ENCODE measurements around the gene CPSF4L. TPM values are rescaled to one million over a fixed set of nuclear protein-coding genes. Genes with fewer than 3 reads are reported as not detected.
A peak's percentile ranks its signal among the peaks of the same experiment; 100 is the strongest.

The CPSF4L gene
- polyA plus RNA-seq, 3 donors: not detected

DNA sequence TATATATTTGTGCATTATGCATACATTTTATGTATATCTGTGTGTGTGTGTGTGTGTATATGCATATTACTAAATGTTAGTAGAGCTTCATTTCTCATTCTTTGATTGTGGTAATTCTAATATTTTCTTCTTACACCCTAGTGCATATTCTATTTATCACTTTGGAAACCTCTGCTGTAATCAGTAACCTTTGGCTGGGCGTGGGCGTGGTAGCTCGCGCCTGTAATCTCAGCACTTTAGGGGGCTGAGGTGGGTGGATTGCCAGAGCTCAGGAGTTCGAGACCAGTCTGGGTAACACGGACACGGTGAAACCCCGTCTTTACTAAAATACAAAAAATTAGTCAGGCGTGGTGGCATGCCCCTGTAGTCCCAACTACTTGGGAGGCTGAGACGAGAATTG is 26.9 kb downstream of the CPSF4L start:
- Histone ChIP-seq H3K79me2 (ENCODE audit: insufficient read depth, low read length) (peaks cover 35% of the 10 kb centered on the region), H3K36me3 (replicated peaks in 1 of 2; ENCODE audit: control insufficient read depth in 1 of 2, insufficient read depth in 2 of 2, low read length in 2 of 2) (peaks cover 15 to 39% of the 10 kb centered on the region in 2 donors), H2AFZ (ENCODE audit: insufficient read depth, low read depth, low read length, poor library complexity, severe bottlenecking) (no peak overlapping the region), H3K9ac (ENCODE audit: insufficient read depth, low read length, poor library complexity, severe bottlenecking) (no peak overlapping the region), H3K9me3 (replicated peaks in 1 of 2; ENCODE audit: control insufficient read depth in 1 of 2, insufficient read depth in 1 of 2, low read length in 2 of 2) (no peaks in the 10 kb centered on the region), H3K27me3 (ENCODE audit: control insufficient read depth in 2 of 2, insufficient read depth in 2 of 2, low read length in 2 of 2) (no peaks in the 10 kb centered on the region), H3K27ac (ENCODE audit: low read depth in 1 of 2, low read length in 2 of 2) (no peak overlapping the region), H4K20me1 (ENCODE audit: insufficient read depth, low read length) (peaks cover 21% of the 10 kb centered on the region), H3K4me3 (replicated peaks in 1 of 3; ENCODE audit: low read depth in 2 of 3, low read length in 3 of 3) (no peak overlapping the region), H3K4me2 (replicated peaks; ENCODE audit: extremely low read depth, low read length, poor library complexity, severe bottlenecking) (no peak overlapping the region), H3K4me1 (ENCODE audit: control insufficient read depth in 1 of 2, insufficient read depth in 2 of 2, low read length in 2 of 2) (peaks cover 17 to 30% of the 10 kb centered on the region in 2 donors)
- no CpG with 5 or more reads among the region's 10 CpGs for WGBS (ENCODE audit: insufficient coverage)
- peaks cover 40% of the 10 kb centered on the region for H3K4me1 Mint-ChIP-seq
- no peaks in the 10 kb centered on the region for H3K9me3 Mint-ChIP-seq
- intact Hi-C loops (cut with micrococcal nuclease): loop anchor here in 1 of 2 donors (5.0 kb wide), 1 partner anchor 42 kb away; the partner anchor contains the start of gene COG1
- H3K27me3 Mint-ChIP-seq (ENCODE audit: low read depth in 3 of 3): no peaks in the 10 kb centered on the region
- DNase-seq: no peak
- TF ChIP-seq, protein P1, sequence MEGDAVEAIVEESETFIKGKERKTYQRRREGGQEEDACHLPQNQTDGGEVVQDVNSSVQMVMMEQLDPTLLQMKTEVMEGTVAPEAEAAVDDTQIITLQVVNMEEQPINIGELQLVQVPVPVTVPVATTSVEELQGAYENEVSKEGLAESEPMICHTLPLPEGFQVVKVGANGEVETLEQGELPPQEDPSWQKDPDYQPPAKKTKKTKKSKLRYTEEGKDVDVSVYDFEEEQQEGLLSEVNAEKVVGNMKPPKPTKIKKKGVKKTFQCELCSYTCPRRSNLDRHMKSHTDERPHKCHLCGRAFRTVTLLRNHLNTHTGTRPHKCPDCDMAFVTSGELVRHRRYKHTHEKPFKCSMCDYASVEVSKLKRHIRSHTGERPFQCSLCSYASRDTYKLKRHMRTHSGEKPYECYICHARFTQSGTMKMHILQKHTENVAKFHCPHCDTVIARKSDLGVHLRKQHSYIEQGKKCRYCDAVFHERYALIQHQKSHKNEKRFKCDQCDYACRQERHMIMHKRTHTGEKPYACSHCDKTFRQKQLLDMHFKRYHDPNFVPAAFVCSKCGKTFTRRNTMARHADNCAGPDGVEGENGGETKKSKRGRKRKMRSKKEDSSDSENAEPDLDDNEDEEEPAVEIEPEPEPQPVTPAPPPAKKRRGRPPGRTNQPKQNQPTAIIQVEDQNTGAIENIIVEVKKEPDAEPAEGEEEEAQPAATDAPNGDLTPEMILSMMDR (IDR thresholded peaks at IDR 0.05): no peak
- peaks cover 27 to 40% of the 10 kb centered on the region in 2 donors for H3K36me3 Mint-ChIP-seq
- H3K4me3 Mint-ChIP-seq: no peak overlapping the region
- H3K27ac Mint-ChIP-seq: peak overlapping the region in 1 of 7 donors; percentile 6

GRCh38 chr17:73232587-73233373 is 28.9 kb downstream of the CPSF4L start:
- WGBS (ENCODE audit: insufficient coverage): 1% methylated on average over 44 of the region's 48 CpGs
- peaks cover 21 to 24% of the 10 kb centered on the region in 2 donors for H3K36me3 Mint-ChIP-seq
- H3K27ac Mint-ChIP-seq: peak overlapping the region; percentile 90 to 99 (median 97)
- H3K79me2 ChIP-seq (ENCODE audit: insufficient read depth, low read length): peaks cover 54% of the 10 kb centered on the region
- H3K9me3 Mint-ChIP-seq: no peaks in the 10 kb centered on the region
- peak overlapping the region; percentile 94 for H3K4me3 Mint-ChIP-seq
- TF ChIP-seq, protein P1 (IDR thresholded peaks at IDR 0.05): no peak
- peak overlapping the region in 1 of 2 donors; percentile 79 for H3K27ac ChIP-seq (ENCODE audit: low read depth in 1 of 2, low read length in 2 of 2)
- no peaks in the 10 kb centered on the region for H3K27me3 ChIP-seq (ENCODE audit: control insufficient read depth in 2 of 2, insufficient read depth in 2 of 2, low read length in 2 of 2)
- H3K9me3 ChIP-seq (replicated peaks in 1 of 2; ENCODE audit: control insufficient read depth in 1 of 2, insufficient read depth in 1 of 2, low read length in 2 of 2): no peaks in the 10 kb centered on the region
- H3K4me1 Mint-ChIP-seq: peaks cover 51% of the 10 kb centered on the region
- peaks cover 39% of the 10 kb centered on the region for H4K20me1 ChIP-seq (ENCODE audit: insufficient read depth, low read length)
- peak overlapping the region; percentile 86 to 98 (median 97) for H3K4me3 ChIP-seq (replicated peaks in 1 of 3; ENCODE audit: low read depth in 2 of 3, low read length in 3 of 3)
- H3K9ac ChIP-seq (ENCODE audit: insufficient read depth, low read length, poor library complexity, severe bottlenecking): peak overlapping the region; percentile 81
- intact Hi-C loops (cut with micrococcal nuclease): loop anchor here (2.0 to 5.0 kb wide), 2 partner anchors 40 kb away; partner anchors contain the start of gene COG1 (in 2 of the 2)
- H3K27me3 Mint-ChIP-seq (ENCODE audit: low read depth in 3 of 3): no peaks in the 10 kb centered on the region
- peak overlapping the region; percentile 95 for H3K4me2 ChIP-seq (replicated peaks; ENCODE audit: extremely low read depth, low read length, poor library complexity, severe bottlenecking)
- peaks cover 9 to 25% of the 10 kb centered on the region in 2 donors for H3K36me3 ChIP-seq (replicated peaks in 1 of 2; ENCODE audit: control insufficient read depth in 1 of 2, insufficient read depth in 2 of 2, low read length in 2 of 2)
- peak overlapping the region; percentile 96 for H2AFZ ChIP-seq (ENCODE audit: insufficient read depth, low read depth, low read length, poor library complexity, severe bottlenecking)
- peaks cover 30 to 48% of the 10 kb centered on the region in 2 donors for H3K4me1 ChIP-seq (ENCODE audit: control insufficient read depth in 1 of 2, insufficient read depth in 2 of 2, low read length in 2 of 2)
- peak in 1 of 3 donors; percentile 8 for DNase-seq

Data from CD14-positive monocyte (primary cell).